Muscle of back (tissue), 11 donors: ENCODE results near the gene CFAP74. TPM values are rescaled to one million over a fixed set of nuclear protein-coding genes. Genes with fewer than 3 reads are reported as not detected.

Experiments
- DNase-seq, 3 donors: peaks; one replicate each; pipeline versions ENCODE4 v3.0.0 to v3.0.0-alpha.2; 2013
- polyA plus RNA-seq, 10 donors: library from polyadenylated mRNA; unstranded; fragments of 120-200 nt; gene quantifications; one replicate each; pipeline ENCODE4 v1.2.1, GENCODE V29; 2013; ENCODE audit not compliant: insufficient read length in 10 of 10

The CFAP74 gene
- polyA plus RNA-seq, 10 donors: 0.05 to 0.36 (median 0.15) TPM; not detected in 1

GRCh38 chr1:1929639-1930545 is 73.7 kb downstream of the CFAP74 start:
- DNase-seq: peak in 1 of 3 donors; percentile 0

GRCh38 chr1:1929102-1929638 is 74.4 kb downstream of the CFAP74 start:
- DNase-seq: no peak

GRCh38 chr1:1928231-1929101 is 75.1 kb downstream of the CFAP74 start:
- DNase-seq: no peak

GRCh38 chr1:1927751-1928150 is 75.8 kb downstream of the CFAP74 start:
- no peak for DNase-seq

GRCh38 chr1:1926886-1927660 is 76.5 kb downstream of the CFAP74 start:
- no peak for DNase-seq

GRCh38 chr1:1926346-1926811 is 77.2 kb downstream of the CFAP74 start:
- DNase-seq: no peak

- no peak for DNase-seq
These were observed 77.9 kb downstream of the CFAP74 start for GRCh38 chr1:1925437-1926345.

GRCh38 chr1:1924849-1925248 is 78.7 kb downstream of the CFAP74 start:
- no peak for DNase-seq

GRCh38 chr1:1924386-1924785 is 79.2 kb downstream of the CFAP74 start:
- peak in 1 of 3 donors; percentile 81 for DNase-seq

- DNase-seq: no peak
These were observed 80.4 kb downstream of the CFAP74 start for GRCh38 chr1:1922956-1923833.

- no peak for DNase-seq
These were observed 81.0 kb downstream of the CFAP74 start for GRCh38 chr1:1922702-1922955.

GRCh38 chr1:1921901-1922701 is 81.5 kb downstream of the CFAP74 start:
- DNase-seq: no peak

- DNase-seq: no peak
These were observed 82.1 kb downstream of the CFAP74 start for GRCh38 chr1:1921459-1921862.

GRCh38 chr1:1920608-1921458 is 82.8 kb downstream of the CFAP74 start:
- no peak for DNase-seq

- no peak for DNase-seq
These were observed 83.5 kb downstream of the CFAP74 start for GRCh38 chr1:1920057-1920607.

- DNase-seq: peak; percentile 96
These were observed 84.1 kb downstream of the CFAP74 start for GRCh38 chr1:1919304-1920056.

- DNase-seq: no peak
These were observed 84.7 kb downstream of the CFAP74 start, which contains the start of gene TMEM52 for GRCh38 chr1:1918901-1919303. TMEM52 (minus strand) TSS chr1:1919279; CDS start chr1:1919265, 14 bp downstream.
